Smooth muscle cell (in vitro differentiated cells): ENCODE data around the gene LTO1. TPM values are rescaled to one million over a fixed set of nuclear protein-coding genes. Genes with fewer than 3 reads are reported as not detected.
A peak's percentile ranks its signal among the peaks of the same experiment; 100 is the strongest.

Experiments used
- DNase-seq: peaks from one replicate; lab custom pipeline; 2025; ENCODE audit not compliant: unreplicated experiment; lab: John Stamatoyannopoulos, UW
- H2AFZ ChIP-seq: fragments of 200-600 bp; sonication (generic); 2 replicates; pipeline ENCODE4 v1.6.0; 2016; ENCODE audit warnings: antibody characterized with exemption, low read depth, mild to moderate bottlenecking
- H3F3A ChIP-seq: fragments of 200-600 bp; sonication (generic); 2 replicates; pipeline ENCODE4 v1.6.0; 2017; ENCODE audit warnings: antibody characterized with exemption, low read depth
- H3K27ac ChIP-seq: fragments of 200-600 bp; sonication (generic); 2 replicates; pipeline ENCODE4 v1.5.1; 2016; ENCODE audit warnings: low read depth, mild to moderate bottlenecking
- H3K27me3 ChIP-seq: fragments of 200-600 bp; sonication (generic); 2 replicates; pipeline ENCODE4 v1.6.1; 2016; ENCODE audit warnings: low read depth, mild to moderate bottlenecking
- H3K36me3 ChIP-seq: fragments of 200-600 bp; sonication (generic); 2 replicates; pipeline ENCODE4 v1.5.1; 2016; ENCODE audit warnings: low read depth
- H3K4me1 ChIP-seq: fragments of 200-600 bp; sonication (generic); 2 replicates; pipeline ENCODE4 v1.5.1; 2016; ENCODE audit warnings: low read depth
- H3K4me2 ChIP-seq: fragments of 200-600 bp; sonication (generic); 2 replicates; pipeline ENCODE4 v1.6.0; 2016; ENCODE audit warnings: mild to moderate bottlenecking
- H3K4me3 ChIP-seq: fragments of 200-600 bp; sonication (generic); 2 replicates; pipeline ENCODE4 v1.5.1; 2016; ENCODE audit warnings: mild to moderate bottlenecking
- H3K79me2 ChIP-seq: fragments of 200-600 bp; sonication (generic); 2 replicates; pipeline ENCODE4 v1.6.0; 2016; ENCODE audit warnings: low read depth, mild to moderate bottlenecking
- H3K9ac ChIP-seq: fragments of 200-600 bp; sonication (generic); 2 replicates; pipeline ENCODE4 v1.6.0; 2016; ENCODE audit warnings: low read depth
- H3K9me3 ChIP-seq: fragments of 200-600 bp; sonication (generic); replicated peaks from 2 replicates; pipeline ENCODE4 v1.5.1; 2016; ENCODE audit warnings: low read depth
- H4K20me1 ChIP-seq: fragments of 200-600 bp; sonication (generic); 2 replicates; pipeline ENCODE4 v1.6.0; 2016; ENCODE audit warnings: low read depth
- WGBS: methylation state at CpG from one replicate; pipeline ENCODE4 v1.1.7; 2016; ENCODE audit warnings: low lambda C conversion rate; 5-methylcytosine and 5-hydroxymethylcytosine counted together
- polyA plus RNA-seq: library from polyadenylated mRNA; unstranded; fragments of >200 nt; fragmentation: Nextera tagmentation; extraction: Ambion mirVana; gene quantifications from 2 replicates; pipeline ENCODE4 v1.2.1, GENCODE V29; 2016
- total RNA-seq: library from RNA; depleted of rRNA; stranded (reverse); fragments of >200 nt; gene quantifications from 2 replicates; pipeline ENCODE4 v1.2.3, GENCODE V29; 2014
- TF ChIP-seq, protein P1 (sequence below): fragments of 200-600 bp; sonication (generic); IDR thresholded peaks from 2 replicates; pipeline ENCODE4 v1.5.1; 2017; ENCODE audit warnings: borderline replicate concordance, mild to moderate bottlenecking, antibody characterized with exemption; ENCODE audit not compliant: insufficient read depth, poor library complexity, severe bottlenecking

Gene LTO1
- total and polyA plus RNA-seq, 2 experiments from 2014 or later: 8.0 to 17.3 TPM

DNA sequence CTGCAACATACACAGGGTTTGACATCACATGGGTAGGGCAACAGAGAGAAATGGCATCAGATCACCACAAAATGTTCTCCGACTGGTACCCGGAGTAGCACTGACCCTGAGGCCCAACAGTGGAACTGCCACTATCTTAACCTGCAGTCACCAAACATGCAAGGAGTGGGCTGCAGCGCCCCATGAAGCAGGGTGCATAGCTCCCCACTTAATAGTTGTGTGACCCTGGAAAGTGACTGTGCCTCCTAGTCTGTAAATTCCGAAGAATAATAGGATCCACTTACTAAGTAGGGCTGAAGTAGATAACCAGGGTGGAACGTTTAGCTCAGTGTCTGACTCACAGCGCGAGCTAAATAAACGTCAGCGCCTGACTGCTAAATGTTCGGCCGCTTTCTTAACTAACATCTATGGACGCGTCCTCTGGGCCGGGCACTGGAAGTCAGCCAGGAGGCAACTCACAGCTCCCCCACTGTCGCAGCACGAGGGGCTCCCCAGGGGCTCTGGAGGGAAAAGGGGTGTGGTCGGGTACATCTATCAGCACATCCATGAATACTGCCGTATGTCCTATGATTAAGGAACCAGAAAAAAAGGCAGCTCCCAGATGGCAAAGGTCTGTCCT lies 777 bp downstream of the LTO1 start:
- Histone ChIP-seq H3K9me3 (no peaks in the 10 kb centered on the region), H4K20me1 (peaks cover 34% of the 10 kb centered on the region), H3K27me3 (no peaks in the 10 kb centered on the region), H3K4me2 (peak overlapping the region; percentile 90), H3K4me3 (peak overlapping the region; percentile 60), H2AFZ (no peak overlapping the region), H3K9ac (peak overlapping the region; percentile 87), H3K36me3 (no peaks in the 10 kb centered on the region), H3K27ac (peak overlapping the region; percentile 93), H3K79me2 (peaks cover 16% of the 10 kb centered on the region), H3K4me1 (peaks cover 6% of the 10 kb centered on the region), H3F3A (peaks cover 13% of the 10 kb centered on the region)
- peak; percentile 69 for DNase-seq
- WGBS: 20% methylated on average over 18 of the region's 18 CpGs
- TF ChIP-seq, protein P1, sequence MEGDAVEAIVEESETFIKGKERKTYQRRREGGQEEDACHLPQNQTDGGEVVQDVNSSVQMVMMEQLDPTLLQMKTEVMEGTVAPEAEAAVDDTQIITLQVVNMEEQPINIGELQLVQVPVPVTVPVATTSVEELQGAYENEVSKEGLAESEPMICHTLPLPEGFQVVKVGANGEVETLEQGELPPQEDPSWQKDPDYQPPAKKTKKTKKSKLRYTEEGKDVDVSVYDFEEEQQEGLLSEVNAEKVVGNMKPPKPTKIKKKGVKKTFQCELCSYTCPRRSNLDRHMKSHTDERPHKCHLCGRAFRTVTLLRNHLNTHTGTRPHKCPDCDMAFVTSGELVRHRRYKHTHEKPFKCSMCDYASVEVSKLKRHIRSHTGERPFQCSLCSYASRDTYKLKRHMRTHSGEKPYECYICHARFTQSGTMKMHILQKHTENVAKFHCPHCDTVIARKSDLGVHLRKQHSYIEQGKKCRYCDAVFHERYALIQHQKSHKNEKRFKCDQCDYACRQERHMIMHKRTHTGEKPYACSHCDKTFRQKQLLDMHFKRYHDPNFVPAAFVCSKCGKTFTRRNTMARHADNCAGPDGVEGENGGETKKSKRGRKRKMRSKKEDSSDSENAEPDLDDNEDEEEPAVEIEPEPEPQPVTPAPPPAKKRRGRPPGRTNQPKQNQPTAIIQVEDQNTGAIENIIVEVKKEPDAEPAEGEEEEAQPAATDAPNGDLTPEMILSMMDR: no peak

DNA sequence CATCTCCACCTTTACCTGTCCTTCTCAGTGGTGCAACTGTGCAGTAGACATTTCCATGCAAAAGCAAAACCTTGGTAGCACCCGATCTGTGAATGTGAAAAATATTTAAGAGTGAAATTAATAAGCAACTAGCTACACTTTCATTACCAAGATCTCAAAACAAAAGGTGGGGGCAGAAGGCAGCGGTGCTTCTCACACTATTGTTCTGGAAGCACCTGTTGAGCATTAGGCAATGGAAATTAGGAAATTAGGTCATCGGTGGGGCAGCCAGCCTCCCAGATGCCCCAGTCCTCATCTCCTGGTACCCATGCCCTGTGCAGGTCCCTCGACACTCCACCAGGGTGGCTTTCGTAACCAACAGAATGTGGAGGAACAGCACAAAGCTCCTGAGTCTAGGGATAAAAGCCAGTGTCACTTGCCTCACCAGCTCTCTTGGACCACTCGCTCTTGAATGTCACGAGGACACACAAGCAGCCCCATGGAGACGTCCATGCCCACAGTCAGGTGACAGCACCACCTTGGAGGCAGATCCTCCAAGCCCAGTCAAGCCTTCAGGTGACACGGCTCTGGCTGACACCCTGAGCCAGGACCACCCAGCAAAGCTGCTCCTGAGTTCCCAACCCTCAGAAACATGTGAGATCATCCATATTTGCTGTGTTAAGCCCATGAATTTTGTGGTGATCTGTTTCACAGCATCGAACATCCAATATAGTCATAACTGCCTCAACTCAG lies 3.3 kb downstream of the LTO1 start:
- Histone ChIP-seq H3K9ac (no peak overlapping the region), H3K27me3 (no peaks in the 10 kb centered on the region), H3K4me1 (peaks cover 6% of the 10 kb centered on the region), H3K9me3 (no peaks in the 10 kb centered on the region), H4K20me1 (peaks cover 42% of the 10 kb centered on the region), H3K36me3 (no peaks in the 10 kb centered on the region), H2AFZ (no peak overlapping the region), H3F3A (peaks cover 13% of the 10 kb centered on the region), H3K4me3 (no peak overlapping the region), H3K27ac (no peak overlapping the region), H3K79me2 (peaks cover 18% of the 10 kb centered on the region), H3K4me2 (no peak overlapping the region)
- no peak for DNase-seq
- 98% methylated on average over 10 of the region's 10 CpGs for WGBS
- TF ChIP-seq, protein P1: no peak

DNA sequence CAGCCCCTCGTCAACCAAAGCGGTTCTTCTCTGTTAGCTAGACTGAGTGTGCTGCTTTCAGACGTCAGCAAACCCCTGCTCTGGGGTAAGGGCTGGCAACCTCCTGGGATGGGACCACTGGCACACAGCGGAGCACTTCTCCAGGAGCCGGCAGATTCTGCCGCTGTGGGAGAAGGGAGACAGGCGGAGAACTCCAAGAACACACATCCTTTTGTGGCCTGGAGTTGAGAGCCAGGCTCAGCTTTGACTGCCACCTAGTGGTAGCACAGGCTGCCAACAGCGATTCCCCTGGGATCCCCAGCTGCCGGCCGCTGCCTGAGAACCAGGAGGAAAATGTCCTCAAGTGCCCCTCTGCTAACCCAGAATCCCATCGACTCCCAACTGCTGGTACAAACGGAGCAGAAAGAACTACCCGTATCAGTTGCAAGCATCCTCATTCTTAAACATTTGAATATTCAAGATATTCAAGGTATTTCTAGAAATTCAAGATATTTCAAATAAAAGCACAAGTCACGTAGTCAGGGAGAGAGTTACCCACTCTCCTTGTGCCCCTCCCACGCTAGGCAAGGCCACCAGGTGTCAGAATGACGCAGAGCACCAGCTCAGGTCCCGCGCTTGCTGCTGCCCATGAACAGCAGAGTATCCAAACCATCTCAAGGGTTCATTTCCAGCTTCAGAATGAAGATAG lies 4.9 kb downstream of the LTO1 start:
- TF ChIP-seq, protein P1: peak; percentile 90
- H3K4me3 ChIP-seq: no peak overlapping the region
- no peak overlapping the region for H3K9ac ChIP-seq
- no peak overlapping the region for H3K27ac ChIP-seq
- peaks cover 42% of the 10 kb centered on the region for H4K20me1 ChIP-seq
- H3K36me3 ChIP-seq: no peaks in the 10 kb centered on the region
- H3K27me3 ChIP-seq: no peaks in the 10 kb centered on the region
- no peak overlapping the region for H3K4me2 ChIP-seq
- no peak overlapping the region for H2AFZ ChIP-seq
- DNase-seq: peak; percentile 49
- peaks cover 18% of the 10 kb centered on the region for H3K79me2 ChIP-seq
- 48% methylated on average over 18 of the region's 18 CpGs for WGBS
- peaks cover 13% of the 10 kb centered on the region for H3F3A ChIP-seq
- no peaks in the 10 kb centered on the region for H3K9me3 ChIP-seq
- H3K4me1 ChIP-seq: peaks cover 6% of the 10 kb centered on the region
